Right cardiac atrium (tissue), 5 donors: ENCODE results near the gene NCAM1. TPM values are rescaled to one million over a fixed set of nuclear protein-coding genes. Genes with fewer than 3 reads are reported as not detected.

Source experiments
- ATAC-seq, 2 donors: fragments of 200-7000 bp; cut with Tn5 transposase; one replicate each; pipeline versions ENCODE4 v1.8.0 to v1.9.1; 2020; ENCODE audit warnings: moderate library complexity in 2 of 2, mild to moderate bottlenecking in 1 of 2
- DNase-seq, 3 donors: peaks; one replicate each; pipeline ENCODE4 v3.0.0-alpha.2; 2020
- H3K27ac ChIP-seq: one replicate; pipeline ENCODE4 v1.5.1; 2013; ENCODE audit warnings: mild to moderate bottlenecking, low read length, control low read depth, moderate library complexity
- H3K27me3 ChIP-seq: one replicate; pipeline ENCODE4 v1.6.1; 2013; ENCODE audit not compliant: control insufficient read depth, insufficient read depth
- H3K4me1 ChIP-seq: one replicate; pipeline ENCODE4 v1.6.1; 2013; ENCODE audit warnings: low read length; ENCODE audit not compliant: control insufficient read depth, insufficient read depth
- H3K4me3 ChIP-seq: one replicate; pipeline ENCODE4 v1.5.1; 2013; ENCODE audit warnings: low read length, control low read depth
- H3K9me3 ChIP-seq: one replicate; pipeline ENCODE4 v1.6.1; 2013; ENCODE audit warnings: low read length; ENCODE audit not compliant: control insufficient read depth
- WGBS: extraction: QIAGEN DNeasy Blood & Tissue Kit; methylation state at CpG from one replicate; pipeline ENCODE4 v1.1.7; 2013; 5-methylcytosine and 5-hydroxymethylcytosine counted together
- intact Hi-C, 4 donors: fragments of 100-400 bp; cut with DNase I; formaldehyde crosslinking; loops; one replicate each; pipeline versions ENCODE4 v1.11.0 to v1.14.0; 2022 to 2023
- polyA plus RNA-seq: library from polyadenylated mRNA; stranded (reverse); fragments of 200-250 nt; gene quantifications from one replicate; pipeline ENCODE4 v1.2.3, GENCODE V29; 2013
- total RNA-seq, 4 donors: library from RNA; stranded (reverse); fragmentation: NEBNext Ultra II Directional; extraction: Animal tissue kit (Norgen Biotek cat#: 25700); gene quantifications; one replicate each; pipeline ENCODE4 v1.2.1, GENCODE V29; 2021
- donor health status: healthy with polysubstance abuse.
- donor health status: DM: no; HTN: yes; CAD: no.
- donor health status: DM: no; HTN: no; CAD: no.
- donor health status: DM: no; HTN: yes; CAD: no; lungs with severe emphysema.
- donor health status: DM: yes; HTN: yes; CAD: no.

NCAM1 gene
- total and polyA plus RNA-seq, 5 donors = 87.9 to 303 (median 222) TPM

DNA sequence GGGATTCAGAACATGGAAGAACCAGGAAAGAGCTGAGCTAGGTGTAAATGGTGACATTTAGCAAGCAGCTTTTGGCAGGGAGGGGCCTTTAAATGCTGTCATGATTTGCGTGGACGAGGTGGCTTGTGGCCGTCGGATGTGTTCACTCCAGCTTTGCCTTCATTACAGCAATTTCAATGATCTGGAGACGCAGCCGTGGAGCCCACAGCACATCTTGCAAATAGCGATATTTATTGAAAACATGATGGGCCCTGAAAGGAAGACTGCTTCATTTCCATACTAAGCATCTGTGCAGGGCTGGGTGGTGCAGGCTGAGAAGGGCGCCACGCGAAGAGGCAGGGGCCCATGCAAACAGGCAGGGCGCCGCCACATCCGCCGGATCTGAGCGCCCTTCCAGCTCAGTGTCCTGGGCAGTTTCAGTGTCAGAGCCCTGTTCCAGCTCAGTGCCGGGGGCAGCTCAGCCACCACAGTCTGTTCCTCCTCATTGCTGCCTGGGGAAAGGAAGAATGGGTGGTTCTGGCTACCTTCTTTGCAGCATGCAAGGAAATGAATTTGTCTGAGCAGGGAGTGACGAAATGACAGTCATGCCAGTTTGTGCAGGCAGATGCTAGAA, 242.0 kb downstream of the NCAM1 start:
- no peak for ATAC-seq
- H3K4me1 ChIP-seq = peaks cover 11% of the 10 kb centered on the region
- WGBS = 90% methylated on average over 17 of the region's 17 CpGs
- no peak overlapping the region for H3K4me3 ChIP-seq
- H3K27ac ChIP-seq = no peak overlapping the region
- intact Hi-C loops = no loop called here
- no peaks in the 10 kb centered on the region for H3K9me3 ChIP-seq
- DNase-seq = no peak
- no peaks in the 10 kb centered on the region for H3K27me3 ChIP-seq

DNA sequence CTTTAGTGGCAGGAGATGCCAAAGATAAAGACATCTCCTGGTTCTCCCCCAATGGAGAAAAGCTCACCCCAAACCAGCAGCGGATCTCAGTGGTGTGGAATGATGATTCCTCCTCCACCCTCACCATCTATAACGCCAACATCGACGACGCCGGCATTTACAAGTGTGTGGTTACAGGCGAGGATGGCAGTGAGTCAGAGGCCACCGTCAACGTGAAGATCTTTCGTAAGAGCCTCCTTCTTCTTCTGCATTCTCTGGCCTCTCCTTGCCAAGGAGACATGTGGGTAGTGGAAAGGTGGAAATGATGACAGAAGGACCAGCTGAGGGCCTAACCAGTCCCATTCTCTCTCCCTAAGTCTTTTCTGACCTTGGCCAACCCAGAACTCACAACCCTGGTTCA, 243.1 kb downstream of the NCAM1 start:
- intact Hi-C loops = no loop called here
- WGBS = 88% methylated on average over 10 of the region's 10 CpGs
- ATAC-seq = no peak
- Histone ChIP-seq H3K27ac (no peak overlapping the region), H3K4me1 (peaks cover 11% of the 10 kb centered on the region), H3K9me3 (no peaks in the 10 kb centered on the region), H3K4me3 (no peak overlapping the region), H3K27me3 (no peaks in the 10 kb centered on the region)
- DNase-seq = no peak

DNA sequence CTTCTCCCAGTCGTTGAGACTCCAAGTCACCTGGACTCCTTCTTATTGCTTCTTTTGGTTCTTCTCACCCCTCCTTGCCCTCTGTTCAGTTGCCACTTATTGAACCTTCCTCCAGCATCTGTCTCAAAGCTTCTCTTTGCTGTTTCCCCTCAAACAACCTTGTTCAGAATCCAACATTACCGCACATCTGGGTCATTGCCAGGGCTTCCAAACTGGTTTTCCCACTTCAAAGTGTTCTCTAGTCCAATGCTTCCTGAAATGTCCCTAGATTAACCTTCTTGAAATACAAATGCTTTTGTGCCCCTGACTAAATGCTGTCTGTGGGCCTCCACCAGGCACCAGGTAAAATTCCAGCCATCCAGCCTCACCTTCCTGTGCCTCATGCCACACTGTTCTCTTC, 252.3 kb downstream of the NCAM1 start:
- no peak for ATAC-seq
- intact Hi-C loops = no loop called here

DNA sequence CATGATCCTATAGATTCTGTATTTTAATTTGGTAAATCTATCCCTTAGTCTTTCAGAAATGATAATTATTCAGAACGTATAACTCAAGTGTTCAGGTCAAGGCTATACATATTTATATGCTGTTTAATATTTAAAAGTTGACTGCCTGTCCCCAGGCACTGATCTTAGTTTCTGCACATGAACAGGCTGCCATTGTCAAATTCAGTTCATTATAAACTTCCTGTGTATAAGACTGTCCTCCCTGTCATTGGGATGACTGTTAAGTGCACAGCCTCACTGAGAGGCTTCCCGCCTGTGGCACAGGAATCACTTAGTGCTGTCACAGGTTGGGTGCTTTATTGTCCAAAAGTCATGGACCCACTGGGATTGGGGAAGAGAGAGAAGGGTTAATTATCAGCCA, 261.0 kb downstream of the NCAM1 start:
- Histone ChIP-seq H3K9me3 (no peaks in the 10 kb centered on the region), H3K27ac (no peak overlapping the region), H3K27me3 (no peaks in the 10 kb centered on the region), H3K4me3 (no peak overlapping the region), H3K4me1 (no peaks in the 10 kb centered on the region)
- no peak for ATAC-seq
- 88% methylated on average over 2 of the region's 2 CpGs for WGBS
- no peak for DNase-seq
- intact Hi-C loops = no loop called here

More for the DNA sequence above, 252.3 kb downstream of the NCAM1 start:
- DNase-seq = no peak
- Histone ChIP-seq H3K9me3 (no peaks in the 10 kb centered on the region), H3K27ac (no peak overlapping the region), H3K27me3 (no peaks in the 10 kb centered on the region), H3K4me3 (no peak overlapping the region), H3K4me1 (peaks cover 4% of the 10 kb centered on the region)
- WGBS = 74% methylated on average over 2 of the region's 2 CpGs

DNA sequence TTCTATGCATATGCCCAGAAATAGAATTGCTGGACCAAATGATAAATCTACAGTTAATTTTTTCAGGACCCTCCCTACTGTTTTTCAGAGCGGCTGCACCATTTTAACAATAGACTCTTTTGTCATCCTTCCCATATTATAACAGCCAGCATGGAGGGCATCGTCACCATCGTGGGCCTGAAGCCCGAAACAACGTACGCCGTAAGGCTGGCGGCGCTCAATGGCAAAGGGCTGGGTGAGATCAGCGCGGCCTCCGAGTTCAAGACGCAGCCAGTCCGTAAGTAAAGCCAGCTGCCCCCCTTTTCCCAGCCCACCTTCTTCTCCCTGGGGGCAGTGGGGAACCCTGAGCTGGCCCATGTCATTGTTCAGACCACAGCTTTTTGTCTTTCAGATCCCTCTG, 273.7 kb downstream of the NCAM1 start:
- Histone ChIP-seq H3K27me3 (no peaks in the 10 kb centered on the region), H3K4me1 (no peaks in the 10 kb centered on the region), H3K27ac (no peak overlapping the region), H3K9me3 (no peaks in the 10 kb centered on the region), H3K4me3 (no peak overlapping the region)
- intact Hi-C loops = no loop called here
- ATAC-seq (no peak), DNase-seq (peak in 1 of 3 donors; percentile 55)
- 90% methylated on average over 14 of the region's 14 CpGs for WGBS

- Histone ChIP-seq H3K9me3 (no peaks in the 10 kb centered on the region), H3K4me3 (no peak overlapping the region), H3K27ac (no peak overlapping the region), H3K27me3 (no peaks in the 10 kb centered on the region), H3K4me1 (no peaks in the 10 kb centered on the region)
- intact Hi-C loops = no loop called here
- WGBS = 89% methylated on average over 4 of the region's 4 CpGs
- DNase-seq (no peak), ATAC-seq (no peak)
Observed at GRCh38 chr11:113237261-113237660, 276.0 kb downstream of the NCAM1 start.

- DNase-seq (no peak), ATAC-seq (no peak)
- Histone ChIP-seq H3K4me1 (no peaks in the 10 kb centered on the region), H3K27ac (no peak overlapping the region), H3K9me3 (no peaks in the 10 kb centered on the region), H3K27me3 (no peaks in the 10 kb centered on the region), H3K4me3 (no peak overlapping the region)
- intact Hi-C loops = no loop called here
- WGBS = 87% methylated on average over 5 of the region's 5 CpGs
Observed at GRCh38 chr11:113238721-113239120, 277.5 kb downstream of the NCAM1 start.

- DNase-seq (no peak), ATAC-seq (no peak)
- 85% methylated on average over 5 of the region's 5 CpGs for WGBS
- H3K27me3 ChIP-seq = no peaks in the 10 kb centered on the region
- H3K4me1 ChIP-seq = no peaks in the 10 kb centered on the region
- no peak overlapping the region for H3K4me3 ChIP-seq
- intact Hi-C loops = no loop called here
- H3K9me3 ChIP-seq = no peaks in the 10 kb centered on the region
- H3K27ac ChIP-seq = no peak overlapping the region
Observed at GRCh38 chr11:113240389-113240788, 279.2 kb downstream of the NCAM1 start.

DNA sequence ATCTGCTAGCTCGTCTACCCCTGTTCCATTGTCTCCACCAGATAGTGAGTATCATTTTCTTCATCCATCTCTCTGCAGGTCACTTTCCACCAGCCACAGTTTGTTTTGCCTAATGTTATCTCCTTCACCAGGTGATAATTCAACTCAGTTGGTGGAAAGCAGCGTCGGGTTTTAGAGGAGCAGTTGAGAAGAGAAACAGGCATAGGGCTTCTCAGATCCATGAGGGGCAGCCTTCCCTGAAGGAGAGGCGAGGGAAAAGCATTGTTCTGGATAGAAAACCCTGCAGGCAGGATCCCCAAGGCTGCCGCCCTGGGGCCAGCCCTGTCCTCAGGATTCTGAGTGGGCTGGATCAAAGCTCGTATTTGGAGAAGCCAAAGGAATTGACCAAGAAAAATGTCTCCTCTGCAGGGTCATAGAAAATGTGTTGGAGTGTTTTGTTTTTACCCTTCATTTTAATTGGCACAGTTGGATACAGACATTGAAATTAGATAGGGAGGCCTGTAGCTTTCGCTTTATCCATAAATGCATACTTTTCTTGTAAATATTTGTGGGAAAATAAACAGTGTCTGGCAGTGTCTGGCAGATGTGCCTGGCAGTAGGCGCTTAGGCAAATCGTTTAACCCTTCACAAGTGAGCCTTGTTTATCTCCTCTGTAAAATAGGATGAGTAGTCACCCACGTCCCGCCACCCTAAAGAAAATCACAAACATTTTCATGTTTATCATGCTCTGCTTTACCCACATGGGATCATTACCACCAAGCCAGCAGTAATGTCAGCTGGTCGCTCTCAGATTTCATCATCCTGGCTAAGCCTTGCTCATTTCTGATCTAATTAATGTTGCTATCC, 279.8 kb downstream of the NCAM1 start:
- Histone ChIP-seq H3K27ac (no peak overlapping the region), H3K4me1 (no peaks in the 10 kb centered on the region), H3K27me3 (no peaks in the 10 kb centered on the region), H3K9me3 (no peaks in the 10 kb centered on the region), H3K4me3 (no peak overlapping the region)
- ATAC-seq = no peak
- DNase-seq = no peak
- 80% methylated on average over 12 of the region's 12 CpGs for WGBS
- intact Hi-C loops = no loop called here

DNA sequence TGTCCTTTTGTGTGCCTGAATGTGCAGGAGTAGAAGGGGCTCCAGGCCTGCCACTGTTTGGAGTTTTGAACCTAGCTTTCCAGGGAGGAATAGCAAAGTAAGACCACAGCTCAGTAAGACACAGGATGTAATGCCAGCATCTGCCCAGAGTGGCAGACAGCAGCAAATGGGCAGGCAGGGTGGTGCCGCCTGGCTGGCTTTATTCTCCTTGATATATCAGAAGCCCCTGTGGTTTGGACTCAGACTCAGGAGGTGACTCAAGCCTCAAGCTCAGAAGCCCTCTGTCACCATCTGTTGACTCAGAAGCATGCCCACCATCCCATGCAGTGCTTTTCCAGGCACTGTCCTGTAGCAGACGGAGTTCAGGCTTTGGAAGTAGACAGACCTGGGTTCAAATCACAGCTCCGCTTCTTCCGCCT, 280.4 kb downstream of the NCAM1 start:
- DNase-seq = no peak
- intact Hi-C loops = no loop called here
- Histone ChIP-seq H3K4me3 (no peak overlapping the region), H3K27ac (no peak overlapping the region), H3K4me1 (no peaks in the 10 kb centered on the region), H3K9me3 (no peaks in the 10 kb centered on the region), H3K27me3 (no peaks in the 10 kb centered on the region)
- no peak for ATAC-seq
- 96% methylated on average over 4 of the region's 4 CpGs for WGBS

DNA sequence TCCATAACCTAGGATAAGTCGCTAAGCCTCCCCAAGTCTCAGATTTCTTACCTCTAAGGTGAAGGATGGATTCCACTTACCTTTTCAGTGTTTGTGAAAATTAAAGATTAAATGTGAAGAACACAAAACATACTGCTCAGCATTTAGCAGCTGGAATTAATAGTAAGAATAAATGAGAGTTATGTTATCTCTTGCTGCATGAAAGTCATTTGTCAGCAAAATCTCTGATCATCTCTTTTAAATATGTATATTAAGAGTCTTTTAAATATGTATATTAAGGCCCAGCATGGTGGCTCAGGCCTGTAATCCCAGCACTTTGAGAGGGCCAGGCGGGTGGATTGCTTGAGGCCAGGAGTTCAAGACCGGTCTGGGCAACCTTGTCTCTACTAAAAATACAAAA, 280.8 kb downstream of the NCAM1 start:
- Histone ChIP-seq H3K4me3 (no peak overlapping the region), H3K4me1 (no peaks in the 10 kb centered on the region), H3K27me3 (no peaks in the 10 kb centered on the region), H3K9me3 (no peaks in the 10 kb centered on the region), H3K27ac (no peak overlapping the region)
- ATAC-seq (no peak), DNase-seq (no peak)
- intact Hi-C loops = no loop called here
- WGBS = 94% methylated on average over 3 of the region's 3 CpGs
